ENCODE data around the gene DDO. TPM values are rescaled to one million over a fixed set of nuclear protein-coding genes. Genes with fewer than 3 reads are reported as not detected.

DDO gene
- polyA plus RNA-seq, 1 donor (not counting 4 experiments of a cell fraction or from before 2014, with no cell fraction given) = not detected

- Histone ChIP-seq H3K36me3 (ENCODE audit: control insufficient read depth in 2 of 2, extremely low read depth in 1 of 2, insufficient read depth in 2 of 2, low read length in 2 of 2) (no peaks in the 10 kb centered on the region), H3K27ac (ENCODE audit: control insufficient read depth, insufficient read depth, low read length) (no peak overlapping the region), H3K9me1 (ENCODE audit: control insufficient read depth, extremely low read depth, insufficient read depth, low read length) (no peaks in the 10 kb centered on the region), H3K4me3 (ENCODE audit: control insufficient read depth in 2 of 3, extremely low read depth in 1 of 3, insufficient read depth in 2 of 3, low read depth in 1 of 3, low read length in 3 of 3) (no peak overlapping the region), H3K4me2 (ENCODE audit: control insufficient read depth, extremely low read depth, insufficient read depth, low read depth, low read length) (no peak overlapping the region), H2AFZ (ENCODE audit: control insufficient read depth, low read length) (no peak overlapping the region), H3K9ac (ENCODE audit: control insufficient read depth, extremely low read depth, insufficient read depth, low read length) (no peak overlapping the region), H3K4me1 (ENCODE audit: control insufficient read depth, extremely low read depth, insufficient read depth, low read length) (no peaks in the 10 kb centered on the region), H3K9me3 (ENCODE audit: control insufficient read depth, low read depth, low read length) (no peaks in the 10 kb centered on the region), H4K20me1 (ENCODE audit: control insufficient read depth, extremely low read depth, insufficient read depth, low read length) (no peaks in the 10 kb centered on the region), H3K79me2 (ENCODE audit: control insufficient read depth, insufficient read depth, low read length) (no peaks in the 10 kb centered on the region), H3K27me3 (ENCODE audit: control insufficient read depth, extremely low read depth, insufficient read depth, low read length) (peaks cover 20% of the 10 kb centered on the region)
- dilution Hi-C loops (cut with MboI; ENCODE audit: extremely low pct_ligation_motif_present, low sequenced_read_pairs) = no loop called here
- TF ChIP-seq CTCF (optimal IDR thresholded peaks at IDR 0.05 in 1 of 3, IDR thresholded peaks at IDR 0.05 in 1 of 3, conservative IDR thresholded peaks at IDR 0.05 in 1 of 3; ENCODE audit: extremely low read depth in 1 of 3, insufficient read depth in 2 of 3, low read length in 3 of 3) = no peak
- TF ChIP-seq EZH2 (IDR thresholded peaks at IDR 0.05; ENCODE audit: low read length) = no peak
- DNase-seq (ENCODE audit: low read depth, low spot score) (no peak), FAIRE-seq (no peak)
Observed at GRCh38 chr6:110428153-110428552, 12.8 kb upstream of the DDO start.

DNA sequence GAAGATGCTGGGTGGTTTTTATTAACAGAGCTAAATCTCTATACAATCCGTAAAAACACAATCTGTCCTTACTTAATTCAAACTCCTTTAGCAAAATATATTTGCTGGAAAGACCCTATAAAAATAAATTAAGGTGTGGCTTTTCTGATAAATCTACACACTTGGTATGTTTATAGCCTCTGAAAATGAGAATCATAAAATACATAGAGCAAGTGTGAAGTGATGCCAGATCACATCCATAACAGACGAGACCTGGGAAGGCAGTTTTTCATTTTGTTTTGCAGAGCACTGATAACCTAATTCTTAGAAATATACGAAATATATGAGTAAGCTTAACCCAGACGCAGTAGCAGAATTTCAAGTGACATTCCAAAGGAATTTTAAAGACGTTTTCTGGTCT is 10.4 kb upstream of the DDO start:
- Histone ChIP-seq H3K9me3 (ENCODE audit: control insufficient read depth, low read depth, low read length) (no peaks in the 10 kb centered on the region), H3K9me1 (ENCODE audit: control insufficient read depth, extremely low read depth, insufficient read depth, low read length) (no peaks in the 10 kb centered on the region), H3K36me3 (ENCODE audit: control insufficient read depth in 2 of 2, extremely low read depth in 1 of 2, insufficient read depth in 2 of 2, low read length in 2 of 2) (no peaks in the 10 kb centered on the region), H3K4me1 (ENCODE audit: control insufficient read depth, extremely low read depth, insufficient read depth, low read length) (no peaks in the 10 kb centered on the region), H3K27me3 (ENCODE audit: control insufficient read depth, extremely low read depth, insufficient read depth, low read length) (peaks cover 15% of the 10 kb centered on the region), H3K9ac (ENCODE audit: control insufficient read depth, extremely low read depth, insufficient read depth, low read length) (no peak overlapping the region), H3K27ac (ENCODE audit: control insufficient read depth, insufficient read depth, low read length) (no peak overlapping the region), H3K4me2 (ENCODE audit: control insufficient read depth, extremely low read depth, insufficient read depth, low read depth, low read length) (no peak overlapping the region), H3K4me3 (ENCODE audit: control insufficient read depth in 2 of 3, extremely low read depth in 1 of 3, insufficient read depth in 2 of 3, low read depth in 1 of 3, low read length in 3 of 3) (no peak overlapping the region), H3K79me2 (ENCODE audit: control insufficient read depth, insufficient read depth, low read length) (no peaks in the 10 kb centered on the region), H4K20me1 (ENCODE audit: control insufficient read depth, extremely low read depth, insufficient read depth, low read length) (no peaks in the 10 kb centered on the region), H2AFZ (ENCODE audit: control insufficient read depth, low read length) (no peak overlapping the region)
- DNase-seq (ENCODE audit: low read depth, low spot score) (no peak), FAIRE-seq (no peak)
- TF ChIP-seq EZH2 (IDR thresholded peaks at IDR 0.05; ENCODE audit: low read length) = no peak
- no peak for TF ChIP-seq CTCF (optimal IDR thresholded peaks at IDR 0.05 in 1 of 3, IDR thresholded peaks at IDR 0.05 in 1 of 3, conservative IDR thresholded peaks at IDR 0.05 in 1 of 3; ENCODE audit: extremely low read depth in 1 of 3, insufficient read depth in 2 of 3, low read length in 3 of 3)
- dilution Hi-C loops (cut with MboI; ENCODE audit: extremely low pct_ligation_motif_present, low sequenced_read_pairs) = no loop called here
